ENCODE measurements around the gene SPATA33.

SPATA33 gene

DNA sequence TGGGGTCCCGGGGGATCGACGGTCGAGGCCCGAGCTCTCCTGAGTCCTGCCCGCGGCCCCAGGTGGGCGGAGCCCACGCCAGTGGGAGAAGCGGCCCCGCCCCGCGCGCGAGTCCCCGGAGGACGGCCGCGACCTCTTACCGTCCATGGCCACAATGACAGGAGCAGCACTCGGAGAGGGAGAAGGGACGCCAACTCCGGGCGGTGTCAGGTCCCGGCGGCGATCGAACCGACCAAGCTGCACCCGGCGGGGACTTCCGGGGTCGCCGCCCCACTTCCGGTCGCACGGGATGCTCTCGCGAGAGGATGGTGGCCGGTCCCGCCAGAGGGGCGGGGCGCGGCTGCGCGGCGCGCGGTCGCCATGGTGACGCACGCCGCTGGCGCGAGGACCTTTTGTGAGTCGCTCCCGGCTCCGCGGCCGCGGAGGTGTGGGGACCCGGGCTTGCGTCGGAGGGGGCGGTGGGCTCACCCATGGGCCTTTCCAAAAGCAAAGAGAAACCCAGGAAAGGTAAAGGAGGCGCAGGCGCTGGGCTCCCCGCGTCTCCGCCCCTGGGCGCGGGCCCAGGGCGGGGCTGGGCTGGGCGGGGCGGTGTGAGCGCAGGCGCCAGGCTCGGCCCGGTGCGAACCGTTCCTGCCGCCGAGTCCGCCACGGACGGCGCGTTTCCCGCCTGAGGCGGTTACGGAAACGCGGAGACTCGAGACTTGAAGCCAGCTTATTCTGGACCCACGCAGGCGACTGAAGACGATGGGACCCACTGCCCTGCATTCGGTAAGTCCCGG, at the start of gene SPATA33, which contains the start of gene CHMP1A:
Gene SPATA33, plus strand, starts transcription at position 395 of the 779 bp plus-strand sequence. Its CDS starts 76 bp downstream, at position 471.
Gene CHMP1A, minus strand, starts transcription at position 267 of the 779 bp plus-strand sequence. Its CDS starts 120 bp downstream, at position 147.
- DNase-seq = peak; percentile 93

DNA sequence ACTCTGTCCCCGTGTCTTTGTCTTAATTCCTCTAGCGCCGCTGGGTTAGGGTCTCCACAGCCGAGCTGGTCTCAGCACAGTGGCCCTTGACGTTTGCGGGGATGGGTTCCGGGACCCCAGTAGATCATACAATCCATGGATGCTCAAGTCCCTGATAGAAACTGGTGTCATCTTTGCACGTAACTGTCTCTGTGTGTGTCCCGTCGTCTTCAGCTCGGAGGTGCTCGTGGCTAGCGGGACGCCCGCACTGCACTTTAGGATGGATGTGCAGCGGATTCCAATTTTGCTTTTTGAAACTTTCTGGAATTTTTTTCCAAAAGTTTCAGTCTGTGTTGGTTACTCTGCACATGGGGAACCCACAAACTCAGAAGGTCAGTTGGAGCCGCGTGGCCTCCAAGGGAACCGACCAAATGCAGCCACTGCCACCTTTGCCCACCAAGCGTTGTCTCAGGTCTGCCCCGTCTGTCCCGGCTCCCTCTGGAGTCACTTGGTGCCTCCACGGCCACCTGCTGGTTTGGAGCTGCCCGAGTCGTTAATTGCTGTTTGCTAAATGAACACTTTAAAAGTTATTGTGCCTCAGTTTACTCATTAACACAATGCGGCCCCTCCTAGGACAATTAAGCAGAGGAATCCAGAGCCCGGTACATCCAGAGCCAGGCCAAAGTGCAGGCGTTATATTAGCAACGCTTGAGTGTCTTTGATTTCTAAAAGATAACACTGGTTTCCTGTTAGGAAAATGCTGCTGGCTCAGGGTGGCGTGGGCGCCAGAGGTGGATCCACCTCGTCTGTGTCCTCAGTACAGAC, 49.5 kb upstream of the SPATA33 start:
- DNase-seq = no peak

DNA sequence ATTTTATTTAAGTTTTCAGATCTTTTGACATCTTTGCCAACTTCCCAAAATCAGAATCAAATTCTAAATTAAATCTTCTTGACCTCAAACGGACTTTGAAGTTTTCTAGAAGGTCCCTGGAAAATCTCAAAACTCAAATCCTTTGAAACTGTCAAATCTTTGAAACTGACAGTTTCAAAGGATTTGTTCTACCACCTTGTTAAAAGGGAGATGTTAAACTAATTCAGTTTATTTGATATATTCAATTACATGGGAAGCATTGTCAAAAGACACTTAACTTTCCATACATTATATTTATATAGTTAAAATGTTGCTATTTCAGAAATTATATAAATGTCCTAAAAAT, 47.6 kb upstream of the SPATA33 start:
- no peak for DNase-seq

DNA sequence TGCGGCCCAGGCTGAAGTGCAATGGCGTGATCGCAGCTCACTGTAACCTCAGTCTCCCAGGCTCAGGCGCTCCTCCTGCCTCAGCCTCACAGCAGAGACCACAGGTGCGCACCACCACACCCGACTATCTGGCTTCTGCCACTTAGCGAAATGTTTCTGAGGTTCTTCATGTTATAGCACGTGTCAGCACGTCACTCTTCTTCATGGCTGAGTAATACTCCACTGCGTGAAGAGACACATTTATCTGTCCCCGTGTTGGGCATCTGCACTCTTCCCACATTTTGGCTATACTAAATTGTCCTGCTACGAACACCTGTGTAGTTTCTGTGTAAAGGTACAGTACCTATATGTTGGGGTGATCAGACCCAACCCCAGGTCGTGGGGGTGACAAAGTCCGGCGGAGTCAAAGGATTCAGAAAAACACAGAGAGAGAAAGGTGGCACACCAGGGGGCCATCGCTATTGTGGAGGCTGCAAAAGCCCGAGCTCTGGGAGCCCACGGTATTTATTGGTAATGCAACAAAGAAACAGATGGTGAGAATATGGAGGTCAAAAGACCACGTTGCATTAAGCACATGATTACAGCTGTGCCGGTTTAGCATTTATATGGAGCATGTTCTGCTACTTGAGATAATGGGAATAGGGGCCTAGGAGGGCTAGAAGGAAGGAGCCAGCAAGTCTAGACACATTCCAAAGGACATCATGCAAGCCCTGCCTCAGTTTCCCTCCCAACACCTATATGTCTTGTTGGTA, 45.0 kb upstream of the SPATA33 start:
- no peak for DNase-seq

DNA sequence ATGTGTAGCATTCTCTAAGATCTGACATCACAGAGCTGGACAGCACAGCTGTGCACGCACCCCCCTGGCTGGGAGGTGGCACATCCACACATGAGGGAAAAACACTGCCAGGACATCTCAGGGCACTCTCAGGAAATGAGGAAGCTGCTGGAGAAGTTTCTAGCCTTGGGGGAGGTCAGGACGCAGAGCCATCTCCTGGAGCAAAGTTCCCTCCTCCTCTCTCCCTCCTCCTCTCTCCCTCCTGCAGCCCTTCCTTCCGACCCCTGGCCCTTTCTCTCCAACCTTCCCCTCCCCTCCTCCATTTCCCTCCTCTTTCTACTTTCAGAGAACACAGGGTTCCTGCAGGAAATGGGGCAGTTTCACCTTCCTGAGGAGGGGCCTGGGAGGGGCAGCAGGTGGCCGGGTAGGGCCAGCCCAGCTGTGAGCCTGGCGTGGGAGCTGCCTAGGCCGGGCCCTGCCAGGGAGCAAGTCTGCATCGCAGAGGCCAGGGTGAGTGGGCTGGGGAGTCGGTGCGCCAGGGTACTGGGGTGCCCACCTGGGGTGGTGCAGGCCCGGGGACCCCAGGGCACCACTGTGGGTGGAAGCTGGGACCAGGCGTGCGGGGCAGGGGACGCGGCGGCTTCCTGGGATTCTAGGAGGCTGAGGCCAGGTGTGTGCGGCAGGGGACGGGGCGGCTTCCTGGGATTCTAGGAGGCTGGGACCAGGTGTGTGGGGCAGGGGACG, 44.2 kb upstream of the SPATA33 start, which contains the start of gene DPEP1:
Gene DPEP1, plus strand, starts transcription at position 412 of the 723 bp plus-strand sequence. CDS start 16,769 bp downstream, outside the sequence.
- DNase-seq = no peak

DNA sequence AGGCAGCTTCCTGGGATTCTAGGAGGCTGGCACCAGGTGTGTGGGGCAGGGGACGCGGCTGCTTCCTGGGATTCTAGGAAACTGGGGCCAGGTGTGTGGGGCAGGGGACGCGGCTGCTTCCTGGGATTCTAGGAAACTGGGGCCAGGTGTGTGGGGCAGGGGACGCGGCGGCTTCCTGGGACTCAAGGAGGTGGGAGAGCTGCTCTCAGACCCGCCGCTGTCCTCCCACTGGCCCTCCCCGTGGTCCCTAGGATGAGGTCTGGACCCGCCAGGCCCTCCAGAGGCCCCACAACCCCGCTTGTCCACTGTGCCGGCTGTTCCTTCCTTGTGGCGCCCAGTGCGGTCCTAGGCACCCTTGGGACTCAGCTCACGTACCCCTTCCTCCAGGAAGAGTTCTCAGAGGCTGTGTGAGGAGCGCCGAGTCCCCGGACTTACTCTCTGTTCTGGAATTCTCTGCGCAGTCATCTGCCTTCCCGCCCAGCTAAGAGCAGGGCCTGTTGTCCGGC, 43.6 kb upstream of the SPATA33 start:
- no peak for DNase-seq

DNA sequence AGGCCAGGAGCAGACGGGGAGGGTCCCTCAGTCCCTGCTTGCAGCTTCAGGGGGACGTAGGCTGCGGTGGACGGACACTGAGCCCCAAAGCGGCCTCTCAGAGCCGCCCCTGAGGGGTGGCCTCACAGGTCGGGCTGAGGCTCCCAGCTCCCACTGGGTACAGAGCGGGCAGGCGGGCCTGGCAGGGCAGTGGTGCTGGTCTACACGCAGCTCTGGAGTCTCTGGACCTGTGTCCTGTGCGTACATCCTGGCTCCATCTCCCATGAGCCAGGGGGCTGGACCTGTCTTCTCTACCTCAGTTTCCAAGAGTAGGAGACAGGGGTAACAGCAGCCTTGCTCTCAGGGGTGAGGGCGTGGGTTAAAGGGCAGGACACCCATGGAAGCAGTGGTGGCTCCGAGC, 42.5 kb upstream of the SPATA33 start:
- DNase-seq = no peak

DNA sequence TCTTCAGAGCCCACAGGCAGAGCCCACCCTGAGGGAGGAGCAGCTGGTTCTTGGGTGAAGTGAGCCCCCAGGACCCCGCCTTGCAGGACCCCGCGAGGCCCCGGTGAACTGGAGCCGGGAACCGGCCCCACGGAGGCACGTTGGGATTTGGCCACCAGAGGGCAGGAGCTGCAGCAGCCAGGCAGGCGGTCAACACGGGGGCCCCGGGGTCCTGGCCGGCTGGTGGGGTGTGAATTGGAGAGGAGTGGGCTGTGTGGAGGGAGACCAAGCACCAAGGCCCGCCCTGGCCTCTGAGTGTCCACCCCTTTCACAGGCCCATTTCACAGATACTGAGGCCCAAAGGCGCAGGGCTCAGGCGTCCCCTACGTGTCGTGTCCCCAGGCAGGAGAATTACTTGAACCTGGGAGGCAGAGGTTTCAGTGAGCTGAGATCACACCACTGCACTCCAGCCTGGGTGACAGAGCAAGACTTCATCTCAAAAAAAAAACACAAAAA, 42.0 kb upstream of the SPATA33 start:
- DNase-seq = no peak

DNA sequence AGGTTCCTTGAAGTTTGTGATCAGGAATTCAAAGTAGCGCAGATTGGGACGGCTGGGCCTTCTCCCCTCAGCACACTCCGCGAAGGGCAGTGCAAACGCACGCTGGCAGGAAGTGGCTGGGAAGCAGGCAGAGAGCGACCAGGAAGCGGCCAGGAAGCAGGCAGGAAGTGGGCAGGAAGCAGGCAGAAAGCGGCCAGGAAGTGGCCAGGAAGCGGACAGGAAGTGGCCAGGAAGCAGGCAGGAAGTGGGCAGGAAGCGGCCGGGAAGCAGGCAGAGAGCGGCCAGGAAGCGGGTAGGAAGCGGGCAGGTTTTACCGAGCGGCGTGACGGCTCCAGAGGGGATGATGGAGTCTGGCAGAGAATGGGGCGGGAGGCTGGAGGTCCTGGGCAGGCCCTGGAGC, 41.0 kb upstream of the SPATA33 start:
- DNase-seq = peak; percentile 37

DNA sequence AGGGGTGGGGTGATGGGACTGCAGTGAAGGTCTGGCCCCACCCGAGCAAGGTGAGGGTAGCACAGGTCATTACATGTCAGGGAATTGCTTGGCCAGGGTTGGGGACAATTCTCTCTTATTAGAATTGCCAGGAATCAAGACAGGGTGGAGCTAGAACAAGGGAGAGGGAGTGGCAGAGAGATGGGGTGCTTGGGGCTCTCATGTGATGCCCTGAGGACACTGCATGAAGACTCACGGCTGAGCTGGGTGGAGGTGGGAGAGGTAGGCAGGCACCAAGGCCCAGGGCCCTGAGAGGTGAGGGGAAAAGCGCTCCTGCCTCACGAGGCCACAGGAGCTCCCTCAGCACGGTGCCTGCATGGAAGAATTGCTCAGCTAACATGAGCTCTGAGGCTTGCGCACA, 40.6 kb upstream of the SPATA33 start:
- DNase-seq = no peak

DNA sequence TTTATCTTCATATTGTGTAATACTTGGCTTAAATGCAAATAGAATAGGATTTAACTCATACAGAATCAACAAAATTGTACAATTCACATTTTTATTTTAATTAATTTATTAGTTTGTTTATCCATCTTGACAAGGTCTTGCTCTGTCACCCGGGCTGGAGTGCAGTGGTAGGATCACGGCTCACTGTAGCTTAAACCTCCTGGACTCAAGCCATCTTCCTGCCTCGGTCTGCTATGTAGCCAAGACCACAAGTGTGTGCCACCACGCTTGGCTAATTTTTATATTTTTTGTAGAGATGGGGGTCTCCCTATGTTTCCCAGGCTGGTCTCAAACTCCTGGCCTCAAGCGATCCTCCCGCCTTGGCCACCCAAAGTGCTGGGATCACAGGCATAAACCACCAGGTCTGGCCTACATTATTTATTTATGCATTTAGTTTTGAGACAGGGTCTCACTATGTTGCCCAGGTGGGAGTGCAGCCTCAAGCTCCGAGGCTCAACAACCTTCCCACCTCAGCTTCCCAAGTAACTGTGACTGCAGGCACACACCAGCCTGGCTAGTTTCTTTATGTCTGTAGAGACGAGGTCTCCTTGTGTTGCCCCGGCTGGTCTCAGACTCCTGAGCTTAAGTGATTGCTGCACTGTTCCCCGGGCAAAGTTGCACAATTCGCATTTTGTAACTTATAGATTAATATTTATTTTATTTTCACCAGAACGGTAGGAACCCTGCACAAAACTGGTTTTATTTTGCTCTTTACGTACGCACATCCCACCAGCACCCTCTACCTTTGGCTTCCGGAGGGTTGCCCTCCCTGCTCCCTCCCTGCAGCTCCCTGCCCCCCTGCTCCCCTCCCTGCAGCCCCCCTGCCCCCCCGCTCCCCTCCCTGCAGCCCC, 39.3 kb upstream of the SPATA33 start:
- DNase-seq = no peak

DNA sequence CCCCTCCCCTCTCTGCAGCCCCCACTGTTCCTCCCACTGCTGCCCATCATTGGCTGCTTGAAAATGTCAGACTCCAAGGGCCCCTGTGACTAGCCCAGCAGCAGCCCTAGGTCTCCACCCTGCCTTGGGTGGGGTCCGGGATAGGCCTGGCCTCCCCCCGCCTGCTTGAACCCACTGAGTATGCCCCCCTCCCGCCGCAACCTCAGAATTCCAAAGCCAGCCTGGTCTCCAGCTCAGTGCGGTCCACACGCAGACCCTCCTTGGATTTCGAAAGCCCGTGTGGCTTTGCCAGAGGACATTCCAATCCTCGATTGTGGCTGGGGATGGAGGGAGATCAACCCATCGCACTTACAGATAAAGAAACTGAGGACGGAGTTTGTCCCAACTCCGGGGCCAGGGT, 37.8 kb upstream of the SPATA33 start:
- DNase-seq = no peak

DNA sequence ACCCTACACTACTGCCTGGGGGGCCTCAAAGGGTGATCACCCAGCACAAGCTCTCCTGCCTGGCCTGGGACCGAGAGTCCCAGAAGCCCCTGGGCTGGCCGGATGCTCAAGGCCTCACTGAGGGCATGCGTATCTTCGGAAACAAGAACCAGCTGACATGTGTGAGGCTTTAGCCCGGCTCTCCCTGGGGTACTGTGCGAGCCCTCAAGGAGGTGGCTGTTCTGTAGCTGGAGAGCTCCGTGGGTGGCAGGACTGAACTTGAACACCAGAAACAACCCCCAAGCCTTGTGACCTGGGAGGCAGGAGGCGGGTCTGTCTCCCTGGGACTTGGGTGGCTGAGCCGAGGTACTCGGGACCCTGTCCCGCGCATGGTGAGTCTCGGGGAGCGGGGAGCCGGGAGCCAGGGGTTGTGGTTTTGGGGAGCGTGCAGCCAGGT, 37.2 kb upstream of the SPATA33 start:
- no peak for DNase-seq

DNA sequence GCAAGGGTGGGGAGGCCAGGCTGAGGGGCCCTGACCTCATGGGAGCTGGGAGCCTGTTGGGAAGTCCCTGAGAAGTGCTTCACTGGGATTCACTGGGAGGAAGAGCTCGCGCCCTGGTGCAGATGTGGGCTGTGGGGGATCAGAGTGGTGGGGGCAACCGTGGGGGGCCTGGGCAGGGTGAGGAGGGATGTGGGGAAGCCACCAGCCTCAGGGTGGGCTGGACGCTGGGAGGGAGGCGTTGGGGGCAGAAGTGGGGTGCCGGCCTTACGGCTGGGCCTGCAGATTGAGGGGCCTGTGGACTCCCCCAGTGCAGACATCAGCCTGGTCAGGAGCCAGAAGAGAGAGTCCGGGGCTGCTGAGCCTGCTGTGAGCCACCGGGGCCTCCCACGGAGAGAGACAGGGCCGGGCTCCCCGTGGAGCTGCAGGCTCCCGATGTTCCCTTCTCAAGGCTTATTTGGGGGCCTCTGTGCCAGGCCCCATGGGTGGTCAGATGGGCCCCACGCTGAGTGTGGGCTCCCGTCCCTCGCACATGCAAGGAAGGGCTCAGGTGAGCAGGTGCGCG, 36.4 kb upstream of the SPATA33 start:
- DNase-seq = no peak

DNA sequence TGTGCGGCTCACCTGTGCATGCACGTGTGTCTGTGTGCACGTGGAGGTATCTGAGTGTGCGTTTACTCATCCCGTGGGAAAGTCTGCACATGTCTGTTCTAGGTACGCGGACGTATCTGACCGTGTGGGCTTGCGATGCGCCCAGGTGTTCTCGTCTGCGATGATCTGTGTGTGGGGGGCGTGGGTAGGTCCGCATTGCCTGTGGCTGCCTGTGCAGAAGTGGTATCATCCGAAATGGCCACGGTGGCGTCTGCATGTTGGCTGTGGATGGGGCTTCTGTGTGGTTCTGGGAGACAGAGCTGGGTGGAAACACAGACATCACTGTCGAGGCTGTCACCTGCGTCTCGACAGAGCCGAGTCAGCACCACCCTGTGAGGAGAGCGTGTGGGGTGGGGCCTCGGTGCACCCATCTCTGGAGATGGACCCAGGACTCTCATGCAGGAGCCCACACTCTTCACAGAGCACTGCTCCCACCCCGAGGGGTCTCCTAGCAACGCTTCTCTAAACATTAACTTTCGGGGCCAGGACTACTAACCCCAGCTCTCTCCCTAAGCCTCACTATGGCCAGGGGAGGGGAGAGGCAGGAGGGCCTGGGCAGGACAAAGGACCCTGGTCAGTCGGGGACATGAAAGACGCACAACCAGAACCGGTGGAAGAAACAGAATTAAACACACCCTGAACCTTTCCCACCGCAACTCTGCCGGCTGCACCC, 35.8 kb upstream of the SPATA33 start:
- DNase-seq = no peak

DNA sequence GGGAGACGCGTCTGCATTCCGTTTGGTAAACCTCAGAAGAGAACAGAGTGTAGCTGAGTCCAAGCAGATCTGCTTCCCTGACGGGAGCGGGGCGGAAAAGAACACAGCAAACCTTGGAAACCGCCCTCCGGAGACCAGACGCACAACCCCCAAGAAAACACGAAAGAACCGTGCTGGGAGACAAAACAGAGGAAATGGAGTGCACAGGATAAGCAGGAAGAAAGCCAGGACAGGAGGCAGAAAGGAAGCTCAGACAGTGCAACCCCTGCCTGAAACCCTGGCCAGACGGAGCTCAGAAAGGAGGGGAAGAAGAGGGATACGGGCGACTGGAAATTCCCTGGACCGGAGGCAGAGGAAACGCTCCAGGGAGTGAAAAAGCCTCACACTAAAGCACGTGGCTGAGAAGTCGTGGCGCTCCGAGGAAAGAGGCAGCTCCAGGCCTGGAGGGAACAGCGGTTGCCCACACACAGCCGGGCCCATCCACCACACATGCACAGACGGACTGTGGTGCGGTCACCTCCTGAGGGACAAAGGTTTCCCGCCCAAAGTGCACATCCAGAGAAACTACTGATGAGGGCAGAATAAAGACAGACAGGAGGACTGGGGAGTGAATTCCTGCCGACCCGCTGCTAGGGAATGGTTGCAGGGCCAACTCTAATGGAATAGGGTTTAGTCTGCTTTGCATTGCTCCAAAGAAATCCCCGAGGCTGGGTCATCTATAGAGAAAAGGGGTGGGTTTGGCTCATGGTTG, 34.0 kb upstream of the SPATA33 start:
- no peak for DNase-seq

DNA sequence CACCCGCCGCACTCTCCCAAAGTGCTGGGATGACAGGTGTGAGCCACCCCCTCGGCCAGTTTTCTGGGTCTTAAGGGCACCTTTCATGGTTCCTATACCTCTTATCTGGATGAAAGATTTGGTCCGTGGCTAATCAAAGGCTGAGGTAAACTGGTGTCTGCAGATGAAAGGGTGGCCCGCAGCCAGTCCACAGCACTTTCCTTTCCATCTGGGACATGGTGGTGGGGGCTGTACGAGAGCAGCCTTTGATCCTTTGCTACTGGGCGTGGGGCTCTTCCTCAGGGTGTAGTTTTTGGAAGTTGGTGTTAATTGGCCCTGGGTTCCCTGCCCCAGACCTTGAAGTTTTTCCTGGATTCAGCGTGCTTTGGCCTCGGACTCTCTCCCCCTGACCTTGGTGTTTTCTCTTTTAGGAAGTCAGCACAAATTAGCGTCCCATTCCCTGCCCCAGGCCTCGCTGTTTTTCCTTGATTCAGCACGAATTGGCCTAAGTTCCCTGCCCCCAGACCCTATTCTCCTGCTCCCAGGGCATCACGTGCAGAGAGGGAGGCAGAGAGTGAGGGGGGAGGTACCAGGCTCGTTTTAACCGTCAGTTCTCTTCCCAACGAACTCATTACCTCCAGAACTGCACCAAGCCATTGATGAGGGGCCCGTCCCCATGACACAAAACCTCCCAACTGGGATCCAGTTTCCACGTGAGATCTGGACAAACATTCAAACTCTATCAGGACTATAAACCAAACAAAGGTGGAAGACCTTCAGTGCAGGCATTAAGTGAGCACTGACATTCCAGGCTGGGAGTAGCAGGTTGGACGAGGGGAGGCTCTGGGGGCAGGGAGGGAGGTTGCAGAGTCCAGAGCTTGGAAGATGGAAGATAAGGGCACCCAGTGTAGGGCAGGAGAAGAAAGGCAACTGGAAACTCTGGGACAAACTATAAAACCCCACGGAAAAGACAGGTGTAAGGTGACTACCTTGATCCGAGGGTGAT, 32.6 kb upstream of the SPATA33 start:
- DNase-seq = no peak
